GM20431 (cell line): ENCODE results near the gene MMP21.

Source experiments
- in situ Hi-C: fragments of 300-500 bp; cut with MseI, MboI; formaldehyde crosslinking; loops from one replicate; pipeline ENCODE4 v1.15.0; 2020; ENCODE audit warnings: low sequenced_read_pairs; ENCODE audit not compliant: unreplicated experiment

The MMP21 gene, protein sequence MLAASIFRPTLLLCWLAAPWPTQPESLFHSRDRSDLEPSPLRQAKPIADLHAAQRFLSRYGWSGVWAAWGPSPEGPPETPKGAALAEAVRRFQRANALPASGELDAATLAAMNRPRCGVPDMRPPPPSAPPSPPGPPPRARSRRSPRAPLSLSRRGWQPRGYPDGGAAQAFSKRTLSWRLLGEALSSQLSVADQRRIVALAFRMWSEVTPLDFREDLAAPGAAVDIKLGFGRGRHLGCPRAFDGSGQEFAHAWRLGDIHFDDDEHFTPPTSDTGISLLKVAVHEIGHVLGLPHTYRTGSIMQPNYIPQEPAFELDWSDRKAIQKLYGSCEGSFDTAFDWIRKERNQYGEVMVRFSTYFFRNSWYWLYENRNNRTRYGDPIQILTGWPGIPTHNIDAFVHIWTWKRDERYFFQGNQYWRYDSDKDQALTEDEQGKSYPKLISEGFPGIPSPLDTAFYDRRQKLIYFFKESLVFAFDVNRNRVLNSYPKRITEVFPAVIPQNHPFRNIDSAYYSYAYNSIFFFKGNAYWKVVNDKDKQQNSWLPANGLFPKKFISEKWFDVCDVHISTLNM

DNA sequence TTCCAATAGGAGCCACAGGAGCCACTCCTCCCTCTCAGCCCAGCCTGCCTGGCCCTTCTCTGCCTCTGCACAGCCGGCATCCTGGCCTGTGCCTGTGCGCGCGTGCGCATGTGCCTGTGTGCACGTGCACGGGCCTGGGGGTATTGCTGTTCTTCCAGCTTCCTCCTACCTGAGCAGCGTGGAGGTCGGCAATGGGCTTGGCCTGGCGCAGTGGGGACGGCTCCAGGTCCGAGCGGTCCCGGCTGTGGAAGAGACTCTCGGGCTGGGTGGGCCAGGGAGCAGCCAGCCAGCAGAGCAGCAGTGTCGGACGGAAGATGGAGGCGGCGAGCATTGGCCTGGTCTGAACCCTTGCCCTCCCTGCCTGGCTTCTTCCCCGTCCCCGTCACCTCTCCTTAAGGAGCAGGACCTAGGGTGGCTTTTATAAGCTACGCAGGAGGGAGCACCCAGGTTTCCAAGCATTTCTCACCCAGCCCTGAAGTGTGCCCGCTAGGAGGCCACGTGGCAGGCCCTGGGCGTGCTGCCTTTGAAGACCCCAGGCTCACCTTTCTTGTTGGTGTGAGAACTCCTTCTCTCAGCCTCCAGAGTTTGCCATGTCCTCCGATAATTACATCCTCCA lies at the start of gene MMP21:
MMP21 (minus strand) TSS at position 331 of the 616 bp plus-strand sequence; CDS start at position 331, 0 bp downstream.
- in situ Hi-C loops, result no loop called here

DNA sequence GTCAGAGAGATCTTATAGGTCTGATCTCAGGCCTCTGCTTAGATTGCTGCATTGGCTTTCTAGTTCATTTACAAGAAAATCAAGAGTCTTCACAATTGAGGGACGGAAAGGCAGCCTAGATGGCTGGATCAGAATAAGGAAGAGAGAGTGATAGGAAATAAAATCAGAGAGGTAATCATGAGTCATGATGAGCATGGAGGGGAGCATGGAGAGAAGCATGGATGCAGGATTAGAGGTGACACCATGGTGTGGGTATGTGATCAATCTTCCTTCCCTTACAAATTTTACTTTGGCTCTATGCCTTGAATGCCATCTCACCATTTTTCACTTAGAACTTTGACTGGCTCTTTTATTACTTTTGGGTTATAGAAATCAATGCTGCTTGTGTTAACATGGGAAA lies 49.1 kb upstream of the MMP21 start:
- in situ Hi-C loops, result no loop called here

DNA sequence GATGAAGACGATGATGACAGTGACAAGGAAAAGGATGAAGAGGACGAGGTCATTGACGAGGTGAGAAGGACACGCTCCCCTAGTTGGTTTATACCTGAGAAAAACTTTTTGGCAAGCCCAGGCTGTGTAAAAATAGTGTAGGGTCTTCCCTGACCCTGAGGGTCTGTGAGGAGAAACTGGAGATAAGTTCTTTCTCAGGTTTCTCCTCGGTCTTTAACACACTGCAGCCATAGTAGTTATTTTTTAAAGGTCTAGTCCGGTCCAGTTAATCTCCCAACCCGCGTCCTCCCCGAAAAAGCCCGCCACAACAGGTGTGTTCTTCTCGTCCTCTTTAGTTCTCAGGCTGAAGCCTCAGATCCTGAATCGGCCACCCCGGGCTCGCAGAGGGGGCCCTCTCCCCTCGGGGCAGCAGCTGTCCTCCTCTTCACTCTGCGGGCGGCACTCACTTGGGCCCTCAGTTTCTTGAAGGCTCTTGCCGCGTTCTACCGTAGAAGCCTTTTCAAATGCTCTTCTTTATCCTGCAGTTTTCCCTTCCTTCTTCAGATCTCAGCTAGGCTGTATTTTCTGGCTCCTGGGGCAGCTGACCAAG lies 48.1 kb upstream of the MMP21 start:
- in situ Hi-C loops, result no loop called here

DNA sequence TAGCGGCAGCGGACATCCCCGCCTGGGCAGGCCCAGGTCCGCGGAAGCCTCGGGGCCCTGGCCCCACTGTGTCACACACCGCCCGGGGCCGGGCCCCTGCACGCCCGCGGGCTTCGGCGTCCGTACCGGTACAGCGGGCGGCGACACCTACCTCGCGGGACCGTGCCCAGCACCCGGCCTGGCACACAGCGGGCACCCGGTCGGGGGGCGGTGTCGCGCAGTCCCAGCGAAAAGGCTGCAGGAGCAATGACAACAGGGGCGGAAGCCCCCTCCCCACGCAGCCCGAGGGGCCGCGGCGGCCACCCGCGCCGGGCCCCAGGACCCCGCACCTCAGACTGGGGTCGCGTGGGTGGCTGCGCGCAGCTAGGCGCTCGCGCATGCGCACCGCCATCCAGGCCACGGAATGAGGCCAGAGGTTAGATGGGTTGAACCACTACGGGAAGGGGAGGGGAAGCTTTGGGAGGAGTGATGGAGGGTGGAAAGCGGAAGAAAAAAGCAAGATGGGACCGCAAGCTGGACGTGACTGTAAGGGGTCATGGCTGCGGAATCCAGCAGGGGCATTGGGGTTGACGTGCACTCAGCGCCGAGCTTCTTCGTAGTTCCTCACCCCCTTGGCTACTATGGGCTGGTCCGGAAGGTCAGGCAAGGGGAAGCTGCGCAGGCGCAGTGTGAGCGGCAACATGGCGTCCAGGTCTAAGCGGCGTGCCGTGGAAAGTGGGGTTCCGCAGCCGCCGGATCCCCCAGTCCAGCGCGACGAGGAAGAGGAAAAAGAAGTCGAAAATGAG lies 47.4 kb upstream of the MMP21 start, which contains the start of the genes BCCIP and UROS:
BCCIP (plus strand) TSS at position 669 of the 785 bp plus-strand sequence; CDS start at position 681, 12 bp downstream.
UROS (minus strand) TSS at position 381 of the 785 bp plus-strand sequence. CDS start 6,759 bp downstream, outside the sequence.
- in situ Hi-C loops, result no loop called here

DNA sequence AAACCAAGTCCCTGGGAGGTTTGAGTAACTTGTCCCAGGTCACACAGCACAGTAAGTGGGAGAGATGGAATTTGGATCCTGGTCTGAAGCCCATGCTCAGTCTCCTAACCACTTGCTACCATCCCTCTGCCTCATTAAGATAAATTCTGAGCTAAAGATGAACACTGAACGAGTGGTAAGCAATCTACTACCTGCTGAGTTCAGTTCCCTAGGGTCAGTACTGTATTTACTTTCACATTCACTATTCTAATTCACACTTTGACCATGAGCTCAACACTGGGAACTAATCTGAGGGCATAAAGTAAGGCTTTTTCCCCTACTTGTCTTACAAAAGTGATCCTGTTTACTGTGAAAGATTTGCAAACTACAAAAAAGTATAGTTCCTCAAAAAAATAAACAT lies 45.1 kb upstream of the MMP21 start:
- in situ Hi-C loops, result no loop called here

DNA sequence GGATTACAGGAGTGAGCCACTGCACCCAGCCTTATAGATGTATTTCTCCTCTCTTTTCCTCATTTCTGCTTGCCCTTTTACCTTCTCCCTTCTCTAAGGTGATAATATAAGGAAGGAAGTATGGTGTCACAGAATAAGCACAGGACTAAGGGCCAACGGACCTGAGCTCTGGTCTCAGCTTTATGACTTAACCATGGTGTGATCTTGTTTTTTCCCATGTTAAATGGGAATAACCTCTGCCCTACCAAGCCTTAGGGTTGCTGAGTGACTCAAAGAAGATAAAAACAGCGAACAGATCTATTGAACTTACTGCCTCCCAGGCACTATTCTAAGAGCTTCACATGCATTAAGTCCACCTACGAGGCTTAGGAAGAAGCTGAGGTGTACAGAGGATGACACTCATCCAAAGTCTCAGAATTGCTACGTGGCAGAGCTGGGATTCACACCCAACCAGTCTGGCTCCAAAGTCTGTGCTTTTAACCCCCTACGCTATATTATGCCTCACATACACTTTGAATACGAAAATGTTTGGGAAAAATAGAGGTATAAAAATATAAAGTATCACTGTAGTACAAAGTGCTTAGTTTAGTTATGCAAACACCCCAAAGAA lies 41.8 kb upstream of the MMP21 start:
- in situ Hi-C loops, result no loop called here

DNA sequence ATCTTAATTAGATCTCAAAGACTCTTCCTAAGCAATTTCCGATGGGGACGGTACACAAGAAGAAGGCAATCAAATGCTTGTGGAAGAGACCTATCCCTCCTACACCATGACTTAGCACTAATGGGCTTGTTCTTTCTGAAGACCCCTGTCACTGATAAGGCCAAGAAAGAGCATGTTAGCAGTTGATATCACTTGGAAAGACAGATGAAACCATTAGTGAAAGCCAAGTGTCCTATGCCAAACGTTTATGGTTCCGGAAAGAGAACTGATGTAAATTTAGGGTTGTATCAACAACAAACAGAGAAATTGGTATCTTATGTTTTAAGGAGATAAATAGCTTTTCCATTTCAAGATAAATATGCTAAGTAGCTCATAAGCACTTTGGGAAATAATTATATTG lies 40.9 kb upstream of the MMP21 start:
- in situ Hi-C loops, result no loop called here

DNA sequence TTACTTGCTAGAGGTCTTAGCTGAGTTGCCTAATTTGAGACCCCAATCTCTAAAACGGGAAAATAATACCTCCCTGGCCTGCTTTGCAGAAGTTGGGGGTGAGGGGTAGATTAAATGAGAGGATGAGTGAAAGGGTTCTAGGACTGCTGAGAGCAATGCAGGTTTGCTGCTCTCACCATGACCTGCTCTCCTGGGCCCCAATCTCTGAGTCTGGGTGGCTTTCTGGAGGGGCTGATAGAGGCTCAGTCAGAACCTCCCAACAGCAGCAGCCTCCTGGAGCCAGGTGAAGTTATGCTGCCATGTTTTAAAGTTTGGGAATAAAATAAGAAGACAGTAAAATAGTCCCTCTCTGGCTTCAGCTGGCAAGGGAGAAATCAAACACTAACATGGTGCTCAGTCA lies 40.1 kb upstream of the MMP21 start:
- in situ Hi-C loops, result no loop called here

DNA sequence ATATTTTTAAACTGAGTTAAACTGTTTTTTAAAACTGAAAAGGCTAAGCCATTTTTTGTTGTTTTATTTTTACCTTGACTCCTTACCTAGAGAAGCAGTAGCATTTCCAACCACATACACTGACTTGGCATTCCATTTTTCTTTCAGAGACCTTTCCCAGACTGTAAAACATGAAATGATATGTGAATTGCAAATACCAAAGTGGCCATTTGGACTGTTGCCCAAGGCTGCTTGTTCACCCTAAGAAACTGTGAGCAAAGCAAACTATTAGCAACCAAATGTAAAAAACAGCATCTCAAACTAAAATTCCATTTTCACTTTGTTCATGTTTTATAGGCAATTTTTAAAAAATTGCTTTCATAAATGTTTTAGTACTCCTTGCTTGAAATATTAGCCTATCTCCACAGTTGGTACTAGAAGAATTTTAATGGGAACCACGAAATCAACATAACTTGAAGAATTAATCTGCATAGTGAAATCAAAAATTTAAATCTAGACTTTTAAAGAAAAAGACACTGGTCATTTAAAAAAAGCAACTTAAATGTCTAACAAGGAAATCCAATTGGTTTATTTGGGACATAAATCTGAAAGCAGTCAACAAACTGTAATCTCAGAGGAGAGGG lies 36.6 kb upstream of the MMP21 start:
- in situ Hi-C loops, result no loop called here

DNA sequence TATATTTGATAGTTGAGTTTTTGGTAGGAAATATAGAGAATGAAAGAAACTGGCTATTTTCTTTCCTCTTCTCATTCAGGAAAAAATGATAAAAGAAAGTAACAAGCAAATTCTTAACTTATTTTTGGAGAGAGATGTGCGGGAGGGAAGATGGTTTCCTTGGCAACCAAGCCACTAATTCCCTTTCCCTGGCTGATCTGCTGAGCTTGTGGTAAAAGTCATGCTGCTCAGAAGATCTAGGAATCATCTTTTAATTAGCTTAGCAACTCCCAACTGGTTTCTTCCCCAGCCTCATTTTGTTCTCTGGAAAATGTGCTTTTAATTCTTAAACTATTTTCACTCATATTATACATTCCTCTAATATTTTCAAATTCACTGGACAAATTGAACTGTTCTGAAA lies 35.6 kb upstream of the MMP21 start:
- in situ Hi-C loops, result no loop called here

DNA sequence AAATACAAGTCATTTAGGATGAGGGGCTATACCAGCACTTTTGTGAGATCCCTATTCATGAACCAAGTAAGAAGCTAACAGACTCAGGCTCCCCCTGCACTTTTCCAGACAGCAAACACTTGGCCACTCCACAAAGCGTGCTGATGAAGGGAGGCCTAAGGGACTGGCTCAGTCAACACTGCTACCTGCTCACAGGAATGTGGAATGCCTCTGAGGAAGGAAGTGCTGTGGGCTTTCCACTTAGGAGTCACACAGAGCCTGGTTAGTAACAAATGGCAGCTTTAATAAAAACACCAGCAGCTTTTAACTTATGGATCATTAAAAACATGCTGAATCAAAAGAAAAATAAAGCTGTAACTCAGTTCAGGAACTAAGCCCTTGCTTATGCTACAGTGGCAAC lies 32.4 kb upstream of the MMP21 start:
- in situ Hi-C loops, result no loop called here

DNA sequence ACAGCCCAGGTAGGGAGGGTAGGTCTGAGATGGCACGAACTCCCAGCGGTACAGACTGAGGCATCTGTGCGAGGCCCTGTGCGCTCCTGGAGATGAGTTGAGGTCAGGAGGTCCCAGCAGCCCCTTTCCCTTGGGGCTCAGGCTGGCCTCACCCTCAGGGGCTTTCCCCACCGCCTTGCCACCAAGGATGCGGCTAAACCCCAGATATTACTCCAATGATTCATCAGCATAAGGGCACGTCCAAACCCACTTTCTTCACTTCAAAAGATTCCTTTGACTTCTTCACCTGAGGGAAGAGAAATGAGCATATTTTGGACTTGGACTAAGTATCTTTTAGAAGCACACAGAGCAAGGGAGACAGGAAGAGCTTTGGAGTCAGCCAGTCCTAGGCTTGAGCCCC lies 27.1 kb upstream of the MMP21 start:
- in situ Hi-C loops, result no loop called here

DNA sequence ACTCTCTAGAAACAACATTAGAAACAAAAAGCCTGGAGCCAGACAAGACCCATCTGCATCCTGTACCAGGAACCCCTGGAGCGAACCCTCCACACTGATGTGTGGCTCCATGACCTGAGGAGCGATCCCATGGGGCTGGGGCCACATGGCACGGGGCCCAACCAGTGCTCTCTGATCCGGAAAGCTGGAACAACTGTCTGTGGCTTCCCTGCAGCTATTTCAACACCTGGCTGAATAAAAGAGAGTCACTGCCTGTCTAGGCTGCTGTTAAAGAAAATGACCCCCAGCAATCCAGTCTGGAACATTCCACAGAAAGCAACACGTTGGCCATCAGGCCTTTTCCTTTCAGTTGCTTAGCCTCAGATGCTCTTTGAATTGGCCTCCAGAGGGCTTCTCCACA lies 26.5 kb upstream of the MMP21 start:
- in situ Hi-C loops, result no loop called here

DNA sequence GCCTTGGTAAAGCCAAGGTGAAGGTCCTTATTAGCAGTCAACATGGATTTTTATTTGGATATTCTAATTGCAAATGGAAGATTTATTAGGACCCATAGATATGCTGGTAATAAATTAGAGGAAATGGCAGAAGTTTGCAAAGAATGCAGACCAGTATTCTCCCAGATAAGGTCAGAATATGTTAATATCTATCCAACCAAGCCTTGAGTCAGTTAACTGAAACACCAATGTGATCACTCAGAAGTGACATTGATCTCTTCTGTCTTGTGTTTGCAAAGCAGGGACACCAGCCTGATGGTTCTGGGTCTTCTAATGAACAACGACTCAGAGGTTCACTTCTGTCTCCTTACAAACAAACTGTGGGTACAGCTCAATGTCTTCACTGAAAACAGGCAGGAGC lies 26.0 kb upstream of the MMP21 start:
- in situ Hi-C loops, result no loop called here

DNA sequence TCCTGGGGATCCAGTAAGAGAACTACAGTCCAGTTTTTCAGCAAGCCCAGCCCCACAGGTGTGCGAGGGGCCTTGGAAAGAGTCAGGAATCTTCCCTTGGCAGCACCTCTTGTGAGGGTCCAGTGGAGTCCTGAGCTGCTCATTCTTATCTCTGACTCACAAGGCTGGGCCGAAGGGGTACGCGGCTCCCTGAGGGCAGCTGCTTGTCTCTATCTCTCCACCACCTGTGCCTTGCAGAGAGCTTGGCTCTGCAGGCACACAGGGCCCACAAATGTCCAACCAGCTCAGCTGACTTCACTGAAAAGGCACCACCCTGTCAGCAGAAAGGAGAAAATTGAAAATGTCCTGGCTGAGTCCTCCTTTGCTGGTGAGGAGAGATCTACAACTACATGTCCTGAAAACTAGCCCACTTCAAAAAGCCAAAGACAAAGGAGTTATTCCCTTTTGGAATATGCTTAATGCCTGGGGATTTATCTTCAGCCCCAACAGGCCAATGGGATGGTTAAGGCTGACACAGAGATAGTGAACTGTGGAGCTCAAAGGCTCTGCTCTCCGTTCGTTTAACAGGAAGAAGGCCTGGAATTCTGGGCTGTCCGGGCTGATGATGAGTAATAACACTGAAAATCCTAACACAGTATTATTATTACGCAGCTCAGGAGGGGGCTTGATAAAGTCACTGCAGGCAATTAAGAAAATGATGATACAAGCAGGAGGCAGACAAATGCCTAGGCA lies 24.0 kb upstream of the MMP21 start:
- in situ Hi-C loops, result no loop called here

DNA sequence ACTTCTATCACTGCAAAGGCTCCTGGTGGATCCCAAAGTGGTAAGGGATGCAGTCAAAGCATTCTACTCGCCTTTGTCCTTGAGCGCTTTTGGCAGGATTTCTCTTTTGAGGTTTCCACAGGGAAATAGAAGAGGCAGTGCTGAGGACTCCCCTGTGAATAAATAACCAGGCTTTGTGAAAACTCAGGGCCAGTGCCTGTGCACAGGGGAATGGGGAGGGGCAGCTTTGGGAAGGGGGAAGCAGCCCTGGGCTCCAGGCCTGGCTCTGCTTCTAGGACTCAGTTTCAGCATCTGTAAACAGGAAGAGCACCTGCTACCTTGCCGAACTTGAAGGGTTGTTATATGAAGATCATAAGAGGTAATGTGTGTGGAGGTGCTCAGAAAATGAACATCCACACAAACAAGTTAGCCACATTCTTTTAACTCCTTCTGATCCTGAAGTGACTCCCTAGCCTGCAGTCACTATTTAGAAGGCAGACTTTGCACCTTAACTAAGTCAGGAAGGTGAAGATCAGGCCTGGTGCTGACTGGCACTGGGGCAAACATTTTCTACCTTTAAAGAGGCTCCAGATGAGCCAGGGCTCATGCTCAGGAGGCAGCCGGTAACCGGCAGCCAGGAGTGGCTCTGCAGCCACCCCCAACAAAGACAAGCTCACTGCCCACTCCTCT lies 22.5 kb upstream of the MMP21 start:
- in situ Hi-C loops, result no loop called here

DNA sequence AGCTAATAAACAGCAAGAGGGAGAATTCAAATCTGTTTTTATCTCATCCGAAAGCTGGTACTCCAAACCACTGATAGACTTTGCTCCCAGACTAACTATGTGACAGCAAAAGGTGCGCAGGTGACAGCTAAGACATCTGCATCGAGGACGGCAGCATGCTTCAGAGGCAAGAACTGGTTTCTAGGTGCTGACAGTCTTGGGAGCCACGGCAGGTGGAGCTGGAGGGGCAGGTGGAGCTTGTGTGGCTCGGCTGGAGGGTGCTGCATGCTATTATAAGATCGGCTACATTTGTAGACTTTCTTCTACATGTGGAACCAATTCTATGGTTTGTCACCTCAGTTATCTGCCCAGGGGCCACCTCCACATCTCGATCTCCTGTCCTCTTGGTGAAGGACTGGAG lies 21.8 kb upstream of the MMP21 start:
- in situ Hi-C loops, result no loop called here

DNA sequence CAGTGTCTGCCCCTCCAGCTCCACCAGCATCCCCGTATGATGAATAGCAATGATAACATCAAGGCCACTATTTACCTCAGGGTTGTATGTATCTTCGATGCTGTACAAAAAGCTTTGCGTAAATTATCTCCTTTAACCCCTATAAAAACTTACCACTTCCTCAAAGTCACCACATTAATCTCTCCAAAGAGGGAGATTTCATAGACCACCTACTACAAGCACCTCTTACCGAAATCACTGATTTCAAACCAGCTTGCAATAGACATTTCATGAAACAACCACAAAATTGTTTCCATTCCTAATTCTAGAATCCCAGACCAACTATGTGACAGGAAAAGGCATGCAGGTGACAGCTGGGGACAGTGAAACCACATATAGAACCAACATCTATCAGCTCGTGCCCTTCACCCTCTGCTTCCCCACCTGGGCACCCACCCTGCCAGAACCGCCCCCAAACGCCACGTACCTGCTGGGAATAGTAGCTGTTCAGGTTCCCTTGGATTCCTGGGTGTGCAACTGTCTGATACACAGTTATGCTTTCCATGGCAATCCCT lies 20.1 kb upstream of the MMP21 start:
- in situ Hi-C loops, result no loop called here
